Activated CD4-positive, alpha-beta T cell treated with anti-CD3 and anti-CD28 coated beads, Interleukin-10, Interleukin-2, amounts not matched to agents 100 ng/mL and 50 ng/mL, durations not matched to agents 16 hours and 8 hours (primary cell): ENCODE data around the gene CLASRP.
A peak's percentile ranks its signal among the peaks of the same experiment; 100 is the strongest.
"Not testable (repeated sequence)": the region's sequence is repeated elsewhere in the genome, so short reads cannot be mapped to it uniquely, and the experiment has no call there.

Experiments
- DNase-seq: peaks from one replicate; pipeline ENCODE4 v3.0.0-alpha.2; 2020

The CLASRP gene

GRCh38 chr19:45038931-45039893 lies at the start of gene CLASRP:
Gene CLASRP (plus strand): TSS chr19:45039045. CDS start chr19:45040213, 1,168 bp downstream.
- peak; percentile 92 for DNase-seq

GRCh38 chr19:44990459-44990858 lies 48.4 kb upstream of the CLASRP start:
- DNase-seq: no peak

GRCh38 chr19:44990966-44991365 lies 47.9 kb upstream of the CLASRP start:
- no peak for DNase-seq

- no peak for DNase-seq
Measured at GRCh38 chr19:44992336-44993163, 46.3 kb upstream of the CLASRP start.

- DNase-seq: no peak
Measured at GRCh38 chr19:44993526-44993925, 45.3 kb upstream of the CLASRP start.

GRCh38 chr19:44993926-44994537 lies 44.8 kb upstream of the CLASRP start:
- no peak for DNase-seq

GRCh38 chr19:44998025-44998424 lies 40.8 kb upstream of the CLASRP start:
- DNase-seq: no peak

- not testable (repeated sequence) for DNase-seq
Measured at GRCh38 chr19:44999131-44999925, 39.5 kb upstream of the CLASRP start.

GRCh38 chr19:45000665-45001064 lies 38.2 kb upstream of the CLASRP start:
- DNase-seq: not testable (repeated sequence)

GRCh38 chr19:45001087-45001739 lies 37.6 kb upstream of the CLASRP start, which contains the start of gene RELB:
Gene RELB (plus strand): TSS chr19:45001464. CDS start chr19:45001580, 116 bp downstream.
- peak; percentile 96 for DNase-seq

GRCh38 chr19:45003485-45003884 lies 35.4 kb upstream of the CLASRP start:
- no peak for DNase-seq

GRCh38 chr19:45005787-45006186 lies 33.1 kb upstream of the CLASRP start:
- DNase-seq: no peak

- DNase-seq: no peak
Measured at GRCh38 chr19:45008552-45008951, 30.3 kb upstream of the CLASRP start.

- DNase-seq: no peak
Measured at GRCh38 chr19:45009625-45010255, 29.1 kb upstream of the CLASRP start.

- no peak for DNase-seq
Measured at GRCh38 chr19:45010306-45010705, 28.5 kb upstream of the CLASRP start.

GRCh38 chr19:45011959-45012358 lies 26.9 kb upstream of the CLASRP start:
- DNase-seq: no peak

GRCh38 chr19:45016388-45017314 lies 22.2 kb upstream of the CLASRP start:
- peak; percentile 89 for DNase-seq

- no peak for DNase-seq
Measured at GRCh38 chr19:45019187-45019586, 19.7 kb upstream of the CLASRP start.

- no peak for DNase-seq
Measured at GRCh38 chr19:45020071-45020470, 18.8 kb upstream of the CLASRP start.

- DNase-seq: no peak
Measured at GRCh38 chr19:45021971-45022370, 16.9 kb upstream of the CLASRP start.
